ENCODE data around the gene SPCS2.
A peak's percentile ranks its signal among the peaks of the same experiment; 100 is the strongest.
"Not testable (repeated sequence)": the region's sequence is repeated elsewhere in the genome, so short reads cannot be mapped to it uniquely, and the experiment has no call there.

The SPCS2 gene

DNA sequence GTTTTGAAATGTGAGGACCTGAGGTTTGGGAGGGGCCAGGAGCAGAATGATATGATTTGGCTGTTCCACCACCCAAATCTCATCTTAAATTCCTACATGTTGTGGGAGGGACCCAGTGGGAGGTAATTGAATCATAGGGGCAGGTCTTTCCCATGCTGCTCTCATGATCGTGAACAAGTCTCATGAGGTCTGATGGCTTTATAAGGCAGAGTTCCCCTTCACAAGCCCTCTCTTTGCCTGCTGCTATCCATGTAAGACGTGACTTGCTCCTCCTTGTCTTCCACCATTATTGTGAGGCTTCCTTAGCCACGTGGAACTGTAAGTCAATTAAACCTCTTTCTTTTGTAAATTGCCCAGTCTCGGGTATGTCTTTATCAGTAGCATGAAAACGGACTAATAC, 71.3 kb downstream of the SPCS2 start:
- H3K27ac ChIP-seq (ENCODE audit: low read depth, low read length); H3K23ac ChIP-seq (ENCODE audit: low read length); H2BK5ac ChIP-seq (ENCODE audit: low read length); H3K4me1 ChIP-seq (ENCODE audit: control insufficient read depth, low read depth, low read length); H3K79me1 ChIP-seq (ENCODE audit: low read length); DNase-seq; H3K56ac ChIP-seq (ENCODE audit: low read length); H3K4me2 ChIP-seq (ENCODE audit: low read length); H3K4ac ChIP-seq (ENCODE audit: low read depth, low read length); H2BK15ac ChIP-seq (replicated peaks; ENCODE audit: low read depth); H3K4me3 ChIP-seq (ENCODE audit: low read length); H4K8ac ChIP-seq (ENCODE audit: low read depth, low read length); H2BK120ac ChIP-seq (ENCODE audit: low read depth, low read length); H3K27me3 ChIP-seq (ENCODE audit: insufficient read depth, low read length, poor library complexity); H3K18ac ChIP-seq (ENCODE audit: low read length); H3K36me3 ChIP-seq (ENCODE audit: control insufficient read depth, insufficient read depth, low read length); H3K79me2 ChIP-seq (ENCODE audit: control insufficient read depth, insufficient read depth, low read length); H2AK5ac ChIP-seq (ENCODE audit: low read length); H3K9ac ChIP-seq (ENCODE audit: low read length); H4K5ac ChIP-seq (ENCODE audit: low read length): not testable (repeated sequence)
- no CpG with 5 or more reads among the region's 5 CpGs for WGBS (ENCODE audit: extremely low coverage, insufficient coverage, low lambda C conversion rate)

DNA sequence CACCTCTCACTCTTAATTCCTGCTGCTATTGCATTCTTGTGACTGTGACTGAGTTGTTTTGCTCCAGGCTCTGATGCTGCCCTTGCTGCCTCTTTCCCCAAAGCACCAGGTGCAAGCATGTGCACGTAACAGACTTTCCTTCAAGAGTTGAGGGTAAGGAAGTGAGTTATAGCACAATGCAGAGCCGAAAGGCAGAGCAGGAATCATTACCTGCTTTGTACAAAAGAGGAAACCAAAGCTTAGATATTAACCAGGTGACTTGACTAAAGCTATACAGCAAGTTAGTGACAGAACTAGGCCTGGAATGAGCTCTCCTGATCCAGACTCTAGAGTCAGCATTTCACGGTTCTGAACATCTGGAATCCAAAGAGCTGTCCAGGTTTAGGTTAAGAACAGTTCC, 73.2 kb downstream of the SPCS2 start:
- H2BK120ac ChIP-seq (ENCODE audit: low read depth, low read length) = no peak overlapping the region
- H3K4ac ChIP-seq (ENCODE audit: low read depth, low read length) = no peak overlapping the region
- no peaks in the 10 kb centered on the region for H3K79me2 ChIP-seq (ENCODE audit: control insufficient read depth, insufficient read depth, low read length)
- no peak overlapping the region for H3K18ac ChIP-seq (ENCODE audit: low read length)
- no peak overlapping the region for H3K9ac ChIP-seq (ENCODE audit: low read length)
- no peak overlapping the region for H3K56ac ChIP-seq (ENCODE audit: low read length)
- no peak overlapping the region for H2BK15ac ChIP-seq (replicated peaks; ENCODE audit: low read depth)
- no peak overlapping the region for H4K8ac ChIP-seq (ENCODE audit: low read depth, low read length)
- no peak overlapping the region for H3K4me3 ChIP-seq (ENCODE audit: low read length)
- H3K4me1 ChIP-seq (ENCODE audit: control insufficient read depth, low read depth, low read length) = no peaks in the 10 kb centered on the region
- H3K36me3 ChIP-seq (ENCODE audit: control insufficient read depth, insufficient read depth, low read length) = no peaks in the 10 kb centered on the region
- no peak overlapping the region for H2AK5ac ChIP-seq (ENCODE audit: low read length)
- H3K23ac ChIP-seq (ENCODE audit: low read length) = no peak overlapping the region
- H2BK5ac ChIP-seq (ENCODE audit: low read length) = no peak overlapping the region
- H3K27me3 ChIP-seq (ENCODE audit: insufficient read depth, low read length, poor library complexity) = no peaks in the 10 kb centered on the region
- H3K4me2 ChIP-seq (ENCODE audit: low read length) = no peak overlapping the region
- DNase-seq = no peak
- no peak overlapping the region for H3K27ac ChIP-seq (ENCODE audit: low read depth, low read length)
- no peak overlapping the region for H4K5ac ChIP-seq (ENCODE audit: low read length)
- no CpG with 5 or more reads among the region's 3 CpGs for WGBS (ENCODE audit: extremely low coverage, insufficient coverage, low lambda C conversion rate)
- H3K79me1 ChIP-seq (ENCODE audit: low read length) = no peaks in the 10 kb centered on the region

DNA sequence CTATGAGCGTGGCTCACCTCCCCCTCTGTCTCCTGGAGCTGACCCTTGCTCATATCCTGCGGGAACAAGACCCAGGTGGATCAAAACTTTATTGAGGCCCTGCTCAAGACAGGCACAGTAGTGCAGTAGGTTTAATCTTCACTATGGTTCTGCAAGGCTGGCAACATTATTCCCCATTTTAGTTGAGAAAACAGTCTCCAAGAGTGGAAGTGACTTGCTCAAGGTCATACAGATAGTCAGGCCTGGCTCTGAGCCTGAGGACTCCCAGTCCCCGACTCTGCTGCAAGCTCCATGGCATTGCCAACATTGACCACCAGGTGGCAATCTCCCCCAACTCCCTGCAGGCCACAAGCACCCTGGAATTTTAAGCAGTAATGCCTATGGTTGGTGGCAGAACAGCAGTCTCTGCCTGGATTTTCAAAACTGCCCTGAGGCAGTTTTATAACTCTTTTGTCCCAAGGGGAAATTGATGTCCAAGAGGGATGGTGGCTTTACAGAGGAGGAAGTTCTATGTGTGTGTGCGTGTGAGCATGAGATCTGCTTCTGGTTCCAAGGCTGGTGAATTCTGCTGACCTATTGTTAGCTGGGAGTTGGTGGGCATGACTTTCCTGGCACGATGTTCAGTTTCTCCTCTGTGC, 73.8 kb downstream of the SPCS2 start:
- H3K9ac ChIP-seq (ENCODE audit: low read length) = no peak overlapping the region
- WGBS (ENCODE audit: extremely low coverage, insufficient coverage, low lambda C conversion rate) = no CpG with 5 or more reads among the region's 5 CpGs
- H2BK5ac ChIP-seq (ENCODE audit: low read length) = no peak overlapping the region
- peak; percentile 88 for DNase-seq
- no peak overlapping the region for H2BK120ac ChIP-seq (ENCODE audit: low read depth, low read length)
- H3K79me1 ChIP-seq (ENCODE audit: low read length) = no peaks in the 10 kb centered on the region
- H3K4me3 ChIP-seq (ENCODE audit: low read length) = no peak overlapping the region
- no peaks in the 10 kb centered on the region for H3K79me2 ChIP-seq (ENCODE audit: control insufficient read depth, insufficient read depth, low read length)
- H3K27me3 ChIP-seq (ENCODE audit: insufficient read depth, low read length, poor library complexity) = no peaks in the 10 kb centered on the region
- H3K27ac ChIP-seq (ENCODE audit: low read depth, low read length) = no peak overlapping the region
- no peak overlapping the region for H3K4me2 ChIP-seq (ENCODE audit: low read length)
- H3K56ac ChIP-seq (ENCODE audit: low read length) = no peak overlapping the region
- H3K4ac ChIP-seq (ENCODE audit: low read depth, low read length) = no peak overlapping the region
- no peak overlapping the region for H3K18ac ChIP-seq (ENCODE audit: low read length)
- no peak overlapping the region for H2BK15ac ChIP-seq (replicated peaks; ENCODE audit: low read depth)
- H3K36me3 ChIP-seq (ENCODE audit: control insufficient read depth, insufficient read depth, low read length) = no peaks in the 10 kb centered on the region
- no peak overlapping the region for H3K23ac ChIP-seq (ENCODE audit: low read length)
- no peaks in the 10 kb centered on the region for H3K4me1 ChIP-seq (ENCODE audit: control insufficient read depth, low read depth, low read length)
- no peak overlapping the region for H4K5ac ChIP-seq (ENCODE audit: low read length)
- no peak overlapping the region for H2AK5ac ChIP-seq (ENCODE audit: low read length)
- H4K8ac ChIP-seq (ENCODE audit: low read depth, low read length) = no peak overlapping the region

DNA sequence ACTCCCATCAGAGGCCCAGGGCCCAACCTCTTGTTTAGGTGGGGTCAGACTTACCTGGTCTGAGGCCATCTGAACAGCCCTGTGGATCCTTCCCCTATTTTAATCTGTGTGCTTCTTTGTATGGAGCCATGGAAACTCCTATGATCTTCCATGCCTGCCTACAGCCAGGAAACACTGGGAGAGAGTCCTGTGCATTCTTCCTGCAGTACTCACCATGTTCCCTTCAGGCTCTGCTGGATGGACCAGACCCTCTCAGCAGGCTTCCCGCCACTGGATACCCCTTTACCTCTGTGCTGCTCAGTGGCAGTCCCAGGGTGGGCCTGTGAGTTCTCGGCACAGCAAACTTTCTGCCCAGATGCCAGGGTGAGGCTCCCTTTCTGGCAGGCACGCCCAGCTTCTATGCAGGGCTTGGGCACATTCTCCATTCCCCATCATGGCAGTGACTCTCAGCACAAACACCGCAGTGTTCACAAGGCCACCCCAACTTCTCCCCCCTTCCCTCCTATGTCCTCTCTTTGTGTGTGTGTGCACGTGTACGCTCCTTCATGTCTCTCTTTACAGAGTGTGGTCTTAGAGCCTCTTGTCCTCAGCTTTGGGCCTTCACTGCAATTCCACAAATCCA, 74.5 kb downstream of the SPCS2 start:
- Histone ChIP-seq H4K5ac (ENCODE audit: low read length) (no peak overlapping the region), H3K4me3 (ENCODE audit: low read length) (no peak overlapping the region), H3K9ac (ENCODE audit: low read length) (no peak overlapping the region), H2BK15ac (replicated peaks; ENCODE audit: low read depth) (no peak overlapping the region), H4K8ac (ENCODE audit: low read depth, low read length) (no peak overlapping the region), H3K79me1 (ENCODE audit: low read length) (no peaks in the 10 kb centered on the region), H3K4me2 (ENCODE audit: low read length) (no peak overlapping the region), H3K4me1 (ENCODE audit: control insufficient read depth, low read depth, low read length) (no peaks in the 10 kb centered on the region), H2BK5ac (ENCODE audit: low read length) (no peak overlapping the region), H3K27me3 (ENCODE audit: insufficient read depth, low read length, poor library complexity) (no peaks in the 10 kb centered on the region), H3K27ac (ENCODE audit: low read depth, low read length) (no peak overlapping the region), H3K79me2 (ENCODE audit: control insufficient read depth, insufficient read depth, low read length) (no peaks in the 10 kb centered on the region), H3K56ac (ENCODE audit: low read length) (no peak overlapping the region), H3K36me3 (ENCODE audit: control insufficient read depth, insufficient read depth, low read length) (no peaks in the 10 kb centered on the region), H2BK120ac (ENCODE audit: low read depth, low read length) (no peak overlapping the region), H3K23ac (ENCODE audit: low read length) (no peak overlapping the region), H3K4ac (ENCODE audit: low read depth, low read length) (no peak overlapping the region), H2AK5ac (ENCODE audit: low read length) (no peak overlapping the region), H3K18ac (ENCODE audit: low read length) (no peak overlapping the region)
- no peak for DNase-seq
- WGBS (ENCODE audit: extremely low coverage, insufficient coverage, low lambda C conversion rate) = no CpG with 5 or more reads among the region's 6 CpGs

GRCh38 chr11:75024068-75024449, 75.0 kb downstream of the SPCS2 start:
- H2BK5ac ChIP-seq (ENCODE audit: low read length) = no peak overlapping the region
- H3K36me3 ChIP-seq (ENCODE audit: control insufficient read depth, insufficient read depth, low read length) = no peaks in the 10 kb centered on the region
- DNase-seq = no peak
- no peak overlapping the region for H4K8ac ChIP-seq (ENCODE audit: low read depth, low read length)
- WGBS (ENCODE audit: extremely low coverage, insufficient coverage, low lambda C conversion rate) = no CpG with 5 or more reads among the region's 6 CpGs
- no peak overlapping the region for H4K5ac ChIP-seq (ENCODE audit: low read length)
- H3K27me3 ChIP-seq (ENCODE audit: insufficient read depth, low read length, poor library complexity) = no peaks in the 10 kb centered on the region
- no peak overlapping the region for H2BK120ac ChIP-seq (ENCODE audit: low read depth, low read length)
- H2AK5ac ChIP-seq (ENCODE audit: low read length) = no peak overlapping the region
- no peaks in the 10 kb centered on the region for H3K79me1 ChIP-seq (ENCODE audit: low read length)
- H3K27ac ChIP-seq (ENCODE audit: low read depth, low read length) = no peak overlapping the region
- no peak overlapping the region for H3K9ac ChIP-seq (ENCODE audit: low read length)
- H3K4me1 ChIP-seq (ENCODE audit: control insufficient read depth, low read depth, low read length) = no peaks in the 10 kb centered on the region
- no peak overlapping the region for H3K18ac ChIP-seq (ENCODE audit: low read length)
- no peak overlapping the region for H3K23ac ChIP-seq (ENCODE audit: low read length)
- no peaks in the 10 kb centered on the region for H3K79me2 ChIP-seq (ENCODE audit: control insufficient read depth, insufficient read depth, low read length)
- no peak overlapping the region for H3K4ac ChIP-seq (ENCODE audit: low read depth, low read length)
- H3K56ac ChIP-seq (ENCODE audit: low read length) = no peak overlapping the region
- H2BK15ac ChIP-seq (replicated peaks; ENCODE audit: low read depth) = no peak overlapping the region
- no peak overlapping the region for H3K4me2 ChIP-seq (ENCODE audit: low read length)
- H3K4me3 ChIP-seq (ENCODE audit: low read length) = no peak overlapping the region

- Histone ChIP-seq H3K79me2 (ENCODE audit: control insufficient read depth, insufficient read depth, low read length) (no peaks in the 10 kb centered on the region), H3K4me3 (ENCODE audit: low read length) (no peak overlapping the region), H3K27me3 (ENCODE audit: insufficient read depth, low read length, poor library complexity) (no peaks in the 10 kb centered on the region), H2BK15ac (replicated peaks; ENCODE audit: low read depth) (no peak overlapping the region), H3K4me1 (ENCODE audit: control insufficient read depth, low read depth, low read length) (no peaks in the 10 kb centered on the region), H2BK120ac (ENCODE audit: low read depth, low read length) (no peak overlapping the region), H4K5ac (ENCODE audit: low read length) (no peak overlapping the region), H3K79me1 (ENCODE audit: low read length) (no peaks in the 10 kb centered on the region), H2AK5ac (ENCODE audit: low read length) (no peak overlapping the region), H3K18ac (ENCODE audit: low read length) (no peak overlapping the region), H3K9ac (ENCODE audit: low read length) (no peak overlapping the region), H3K4me2 (ENCODE audit: low read length) (no peak overlapping the region), H3K23ac (ENCODE audit: low read length) (no peak overlapping the region), H3K4ac (ENCODE audit: low read depth, low read length) (no peak overlapping the region), H3K56ac (ENCODE audit: low read length) (no peak overlapping the region), H3K27ac (ENCODE audit: low read depth, low read length) (no peak overlapping the region), H4K8ac (ENCODE audit: low read depth, low read length) (no peak overlapping the region), H3K36me3 (ENCODE audit: control insufficient read depth, insufficient read depth, low read length) (no peaks in the 10 kb centered on the region), H2BK5ac (ENCODE audit: low read length) (no peak overlapping the region)
- DNase-seq = no peak
- no CpG with 5 or more reads among the region's 1 CpG for WGBS (ENCODE audit: extremely low coverage, insufficient coverage, low lambda C conversion rate)
These were observed 75.7 kb downstream of the SPCS2 start for GRCh38 chr11:75024764-75025211.
